Middle frontal gyrus (tissue), 1 donor: Measurements from ENCODE around the gene INVS.

Source experiments
- DNase-seq: peaks from one replicate; pipeline ENCODE4 v3.0.0-alpha.2; 2015; ENCODE audit warnings: low spot score; ENCODE audit errors: extremely low spot score

INVS gene

DNA sequence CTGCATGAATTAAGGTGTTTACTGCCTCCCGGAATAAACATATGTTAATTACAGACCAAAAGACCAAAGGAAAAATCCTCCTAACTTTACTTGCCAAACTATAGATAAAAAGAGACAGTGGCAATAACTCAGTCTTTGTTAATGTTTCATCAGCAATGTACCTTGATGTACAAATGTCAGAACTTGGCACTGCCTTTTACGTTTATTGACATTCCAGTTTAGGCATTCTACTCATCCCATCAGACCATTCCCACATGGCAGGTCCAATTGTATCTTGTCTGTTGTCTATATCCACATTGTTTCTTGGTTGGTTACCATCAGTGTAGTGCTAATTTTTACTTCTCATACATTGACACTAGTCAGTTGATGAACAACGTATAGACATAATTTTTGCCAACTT lies 168.2 kb downstream of the INVS start:
- no peak for DNase-seq

DNA sequence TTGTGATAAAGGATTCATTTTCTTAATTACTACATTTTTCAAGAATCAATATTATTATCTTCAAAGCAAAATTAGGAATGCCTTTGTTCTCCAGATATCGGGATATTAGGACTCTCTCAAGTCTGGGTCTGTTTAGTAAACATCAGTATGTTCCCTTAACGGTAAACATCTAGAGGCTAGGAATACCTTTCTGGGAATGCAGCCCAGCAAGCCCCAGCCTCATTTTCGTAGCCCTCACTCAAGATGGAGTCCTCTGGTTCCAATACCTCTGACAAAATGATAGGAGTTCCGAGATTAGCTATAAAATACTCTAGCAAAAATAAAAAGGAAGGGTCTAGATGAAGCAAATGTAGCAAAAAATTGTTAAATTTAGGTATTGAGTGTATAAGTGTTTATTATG lies 169.2 kb downstream of the INVS start:
- no peak for DNase-seq

GRCh38 chr9:100269656-100270055 lies 170.6 kb downstream of the INVS start:
- no peak for DNase-seq

- no peak for DNase-seq
These were observed 178.3 kb downstream of the INVS start for GRCh38 chr9:100277166-100277979.

DNA sequence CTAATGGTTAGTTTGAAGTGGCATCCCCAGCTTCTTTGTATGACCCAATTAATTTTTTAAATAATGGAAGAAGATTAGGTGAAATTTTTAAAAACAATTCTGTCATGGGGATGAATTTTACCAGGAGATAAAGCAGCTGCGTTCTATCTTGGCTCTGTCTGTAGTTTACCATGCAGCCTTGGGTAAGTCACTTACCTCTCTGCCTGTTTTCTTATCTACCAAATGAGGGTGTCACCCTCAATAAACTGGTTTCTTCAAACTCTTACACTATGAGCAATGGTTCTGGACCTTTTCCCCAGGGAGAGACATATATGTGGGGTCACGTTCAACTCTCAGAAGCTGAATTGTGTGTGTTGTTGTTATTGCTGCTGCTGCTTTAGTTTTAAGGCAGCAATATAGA lies 182.0 kb downstream of the INVS start:
- no peak for DNase-seq

DNA sequence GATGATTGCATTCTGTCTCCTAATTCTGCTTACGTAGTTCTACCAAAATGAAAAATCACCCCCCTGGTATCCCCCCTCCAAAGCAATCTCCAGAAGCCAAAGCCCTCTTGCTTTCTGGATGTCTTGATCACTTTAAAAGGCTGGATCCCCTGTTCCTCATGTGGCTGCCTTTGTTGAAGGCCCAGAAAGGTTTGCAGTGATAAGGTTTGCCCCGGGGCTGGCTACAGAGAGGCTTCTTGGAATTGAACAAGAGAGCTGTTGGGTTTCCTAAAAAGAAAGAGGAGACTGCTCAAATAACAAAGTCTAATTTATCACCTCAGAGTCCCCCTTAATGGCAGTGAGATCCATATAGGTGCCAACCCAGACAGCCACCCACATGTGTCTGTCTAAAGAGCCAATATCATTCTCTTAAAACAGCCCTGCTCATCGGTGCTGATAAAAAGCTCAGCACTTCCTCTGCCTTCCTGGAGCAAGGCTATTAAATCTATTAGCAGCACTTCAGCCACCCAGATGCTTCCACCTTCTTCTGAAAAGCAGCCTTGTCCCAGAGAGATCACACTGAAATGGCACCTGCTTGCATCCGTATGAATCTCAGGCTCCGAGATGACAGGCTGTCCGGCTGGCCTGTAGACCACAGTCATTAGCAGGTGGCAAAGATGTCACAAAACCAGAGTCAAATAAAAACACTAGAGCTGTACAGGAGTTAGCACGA lies 182.8 kb downstream of the INVS start:
- no peak for DNase-seq

GRCh38 chr9:100282388-100282719 lies 183.3 kb downstream of the INVS start:
- no peak for DNase-seq

DNA sequence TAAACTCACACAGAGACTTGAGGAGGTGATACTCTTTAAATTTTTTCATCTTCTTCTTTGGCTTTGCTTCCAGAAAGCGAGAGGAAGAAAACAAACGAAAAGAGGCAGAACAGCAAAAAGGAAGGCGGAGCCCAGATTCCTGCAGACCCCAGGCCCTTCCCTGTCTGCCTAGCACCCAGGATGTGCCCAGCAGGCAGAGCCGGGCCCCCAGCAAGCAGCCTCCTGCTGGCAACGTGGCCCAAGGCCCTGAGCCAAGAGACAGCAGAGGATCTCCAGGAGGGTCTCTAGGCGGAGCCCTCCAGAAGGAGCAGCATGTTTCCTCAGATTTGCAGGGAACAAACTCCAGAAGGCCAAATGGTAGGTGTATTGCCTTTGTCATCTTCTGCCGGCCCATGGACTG lies 185.2 kb downstream of the INVS start:
- no peak for DNase-seq

- DNase-seq, result no peak
These were observed 186.0 kb downstream of the INVS start for GRCh38 chr9:100285080-100285479.

DNA sequence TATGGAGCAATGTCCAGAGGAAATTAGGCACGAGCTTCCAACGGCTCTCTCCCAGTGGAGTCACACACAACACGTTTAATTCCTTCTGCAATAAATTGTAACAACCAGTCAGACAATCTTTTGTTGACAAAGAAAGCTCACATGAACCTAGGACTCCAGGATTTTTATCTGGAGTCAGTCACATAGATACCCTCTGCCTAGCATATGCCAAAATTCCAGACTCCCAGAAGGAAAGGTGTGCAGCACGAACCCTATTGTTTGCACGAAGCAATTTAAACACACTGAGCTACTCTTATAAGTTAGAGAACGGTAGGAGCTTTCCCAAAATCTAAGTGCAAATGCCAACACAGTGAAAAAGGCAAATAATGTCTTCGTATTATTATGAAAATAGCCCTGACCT lies 186.6 kb downstream of the INVS start:
- DNase-seq, result no peak

DNA sequence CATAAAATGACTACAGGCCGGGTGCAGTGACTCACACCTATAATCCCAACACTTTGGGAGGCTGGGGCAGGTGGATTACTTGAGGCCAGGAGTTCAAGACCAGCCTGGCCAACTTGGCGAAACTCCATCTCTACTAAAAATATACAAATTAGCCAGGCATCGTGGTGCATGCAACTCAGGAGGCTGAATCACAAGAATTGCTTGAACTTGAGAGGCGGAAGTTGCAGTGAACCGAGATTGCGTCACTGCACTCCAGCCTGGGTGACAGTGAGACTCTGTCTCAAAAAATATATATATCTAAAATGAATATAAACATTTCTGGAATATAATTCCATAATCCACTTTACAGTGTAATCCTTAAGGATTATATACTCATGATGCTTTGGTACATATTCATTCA lies 187.2 kb downstream of the INVS start:
- DNase-seq, result no peak

- no peak for DNase-seq
These were observed 188.1 kb downstream of the INVS start for GRCh38 chr9:100287186-100287585.

GRCh38 chr9:100290714-100291113 lies 191.7 kb downstream of the INVS start:
- no peak for DNase-seq

DNA sequence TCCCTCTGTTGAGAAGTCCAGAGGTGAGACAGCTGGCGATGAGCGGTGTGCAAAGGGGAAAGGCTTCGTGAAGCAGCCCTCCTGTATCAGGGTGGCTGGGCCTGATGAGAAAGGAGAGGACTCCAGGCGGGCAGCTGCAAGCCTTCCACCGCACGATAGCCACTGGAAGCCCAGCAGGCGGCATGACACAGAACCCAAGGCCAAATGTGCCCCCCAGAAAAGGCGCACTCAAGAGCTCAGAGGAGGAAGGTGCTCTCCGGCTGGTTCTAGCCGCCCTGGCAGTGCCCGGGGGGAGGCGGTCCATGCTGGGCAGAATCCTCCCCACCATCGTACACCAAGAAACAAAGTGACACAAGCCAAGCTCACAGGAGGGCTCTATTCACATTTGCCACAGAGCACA lies 193.4 kb downstream of the INVS start:
- no peak for DNase-seq

- no peak for DNase-seq
These were observed 195.3 kb downstream of the INVS start for GRCh38 chr9:100294341-100294740.

DNA sequence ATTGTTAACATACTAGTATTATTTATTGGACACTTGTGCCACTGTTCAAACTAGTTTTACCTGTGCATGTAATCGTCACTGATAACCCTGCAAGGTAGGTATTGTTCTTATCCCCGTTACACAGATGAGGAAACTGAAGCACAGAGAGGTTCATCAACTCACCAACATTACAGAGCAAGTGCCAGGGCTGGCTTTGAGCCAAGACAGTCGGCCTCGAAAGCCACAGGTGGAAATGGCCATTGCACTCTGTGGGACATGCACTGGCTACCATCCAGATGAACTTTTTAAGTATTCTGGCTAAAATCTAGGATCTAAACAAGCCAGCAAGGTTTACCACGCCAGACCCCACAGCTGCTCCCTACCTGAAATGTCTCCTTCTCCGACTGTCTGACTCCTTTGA lies 195.8 kb downstream of the INVS start:
- DNase-seq, result no peak

GRCh38 chr9:100295240-100295639 lies 196.2 kb downstream of the INVS start:
- no peak for DNase-seq

DNA sequence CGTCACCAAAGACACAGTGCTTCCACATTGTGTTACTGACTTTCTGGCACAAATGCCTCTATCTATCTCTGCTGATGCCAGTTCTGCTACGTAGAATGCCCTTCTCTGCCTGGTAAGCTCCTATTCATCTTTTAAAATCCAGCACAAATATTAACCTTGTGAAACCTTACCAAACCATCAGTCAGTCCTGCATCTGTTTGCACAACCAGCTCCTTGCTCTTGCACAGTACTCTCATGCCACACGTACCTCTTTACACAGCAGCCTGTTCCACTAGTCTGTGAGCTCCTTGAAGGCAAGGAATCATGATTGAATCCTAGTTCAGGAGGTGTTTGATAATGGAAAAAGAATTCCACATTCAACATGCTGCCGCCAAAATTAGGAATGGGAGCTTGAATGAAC lies 197.4 kb downstream of the INVS start:
- DNase-seq, result no peak

- no peak for DNase-seq
These were observed 199.3 kb downstream of the INVS start for GRCh38 chr9:100298378-100298777.

GRCh38 chr9:100303747-100304146 lies 204.7 kb downstream of the INVS start:
- no peak for DNase-seq

DNA sequence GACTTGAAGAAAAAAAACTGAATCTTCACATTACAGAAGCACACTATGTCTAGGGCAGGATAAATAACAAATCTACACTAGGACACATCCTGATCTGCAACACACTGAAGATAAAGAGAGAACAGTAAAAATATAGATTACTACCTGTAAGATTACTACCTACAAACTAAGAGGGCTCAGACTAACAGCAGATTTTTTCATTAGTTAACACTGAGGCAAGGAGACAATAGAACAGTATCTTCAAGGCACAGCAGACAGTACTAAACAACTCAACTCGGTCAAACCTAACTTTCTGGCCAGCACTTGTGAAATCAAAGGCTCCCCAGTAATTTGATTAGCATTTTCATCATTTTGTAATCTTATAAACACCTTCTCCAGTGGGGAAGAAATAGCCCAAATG lies 207.2 kb downstream of the INVS start:
- no peak for DNase-seq

DNA sequence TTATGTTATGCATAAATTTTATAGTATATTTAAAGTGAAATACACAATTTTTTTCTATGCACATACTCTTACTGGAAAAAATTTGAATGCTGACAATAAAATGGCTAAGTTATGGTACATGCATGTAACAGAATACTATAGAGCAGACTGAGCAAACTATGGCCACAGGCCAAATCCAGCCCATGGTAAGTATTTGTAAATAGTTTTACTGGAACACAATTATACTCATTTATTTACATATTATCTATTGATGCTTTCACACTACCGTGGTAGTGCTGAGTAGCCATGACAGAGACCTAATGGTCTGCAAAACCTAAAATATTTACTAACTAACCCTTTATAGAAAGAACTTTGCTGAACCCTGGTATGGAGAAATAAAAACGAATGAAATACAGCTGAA lies 208.0 kb downstream of the INVS start:
- DNase-seq, result no peak

GRCh38 chr9:100308965-100309564 lies 210.0 kb downstream of the INVS start:
- DNase-seq, result no peak
